ENCODE data around the gene EPYC. TPM values are rescaled to one million over a fixed set of nuclear protein-coding genes. Genes with fewer than 3 reads are reported as not detected.

The EPYC gene
- total and polyA plus RNA-seq, 10 of the 15 experiments (the other 5 are each of a cell fraction or from before 2014, with no cell fraction given), result not detected

GRCh38 chr12:91044586-91044985 is 39.8 kb upstream of the EPYC start (continued):
- TF ChIP-seq USF2 (IDR thresholded peaks at IDR 0.05; ENCODE audit: borderline replicate concordance, low read depth, low read length) (no peak), RAD51 (IDR thresholded peaks at IDR 0.05) (no peak), E2F4 (IDR thresholded peaks at IDR 0.05; ENCODE audit: low read depth, low read length) (no peak)

- no peak overlapping the region for H3K9ac ChIP-seq (ENCODE audit: control insufficient read depth, insufficient read depth, low read length)
- BruUV-seq (replicated peaks), result no TSS peak
- ATAC-seq (no peak), FAIRE-seq (no peak), DNase-seq (ENCODE audit: low read depth, low spot score) (no peak)
- in situ Hi-C loops (cut with MboI), result no loop called here
- no peak overlapping the region for H3K4me3 ChIP-seq
- RAD21 ChIA-PET (ENCODE audit: unreplicated experiment), result no interaction called here
- no peaks in the 10 kb centered on the region for H3K79me2 ChIP-seq (ENCODE audit: control insufficient read depth, insufficient read depth, low read length)
- no peaks in the 10 kb centered on the region; a peak in 1 of 4 replicates for H3K27me3 ChIP-seq (replicated peaks in 1 of 2; ENCODE audit: control insufficient read depth in 2 of 2, insufficient read depth in 2 of 2, low read length in 1 of 2)
- CTCF ChIA-PET, result no interaction called here
- POLR2A ChIA-PET, result no interaction called here
- intact Hi-C loops (cut with micrococcal nuclease; ENCODE audit: unreplicated experiment), result no loop called here
- 12% methylated on average over 4 of the region's 4 CpGs for WGBS (ENCODE audit: insufficient coverage, insufficient replicate concordance, low lambda C conversion rate, missing lambda C conversion rate)
- H3K4me2 ChIP-seq (ENCODE audit: control insufficient read depth, insufficient read depth), result no peak overlapping the region
- no peak overlapping the region for H3K27ac ChIP-seq (ENCODE audit: control insufficient read depth, insufficient read depth)
- no peak for TF ChIP-seq SREBF1 (IDR thresholded peaks at IDR 0.05; ENCODE audit: low read length)
- TF ChIP-seq BRCA1 (IDR thresholded peaks at IDR 0.05; ENCODE audit: low read depth, low read length), result no peak
- TF ChIP-seq, protein P1, sequence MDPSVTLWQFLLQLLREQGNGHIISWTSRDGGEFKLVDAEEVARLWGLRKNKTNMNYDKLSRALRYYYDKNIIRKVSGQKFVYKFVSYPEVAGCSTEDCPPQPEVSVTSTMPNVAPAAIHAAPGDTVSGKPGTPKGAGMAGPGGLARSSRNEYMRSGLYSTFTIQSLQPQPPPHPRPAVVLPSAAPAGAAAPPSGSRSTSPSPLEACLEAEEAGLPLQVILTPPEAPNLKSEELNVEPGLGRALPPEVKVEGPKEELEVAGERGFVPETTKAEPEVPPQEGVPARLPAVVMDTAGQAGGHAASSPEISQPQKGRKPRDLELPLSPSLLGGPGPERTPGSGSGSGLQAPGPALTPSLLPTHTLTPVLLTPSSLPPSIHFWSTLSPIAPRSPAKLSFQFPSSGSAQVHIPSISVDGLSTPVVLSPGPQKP (IDR thresholded peaks at IDR 0.05; ENCODE audit: low read depth, low read length), result no peak
- no peak for TF ChIP-seq SPI1 (IDR thresholded peaks at IDR 0.05; ENCODE audit: borderline replicate concordance, insufficient read depth, low read depth, low read length)
- no peak for TF ChIP-seq MEF2A (IDR thresholded peaks at IDR 0.05; ENCODE audit: insufficient read depth, low read depth, low read length)
- TF ChIP-seq, protein P2, sequence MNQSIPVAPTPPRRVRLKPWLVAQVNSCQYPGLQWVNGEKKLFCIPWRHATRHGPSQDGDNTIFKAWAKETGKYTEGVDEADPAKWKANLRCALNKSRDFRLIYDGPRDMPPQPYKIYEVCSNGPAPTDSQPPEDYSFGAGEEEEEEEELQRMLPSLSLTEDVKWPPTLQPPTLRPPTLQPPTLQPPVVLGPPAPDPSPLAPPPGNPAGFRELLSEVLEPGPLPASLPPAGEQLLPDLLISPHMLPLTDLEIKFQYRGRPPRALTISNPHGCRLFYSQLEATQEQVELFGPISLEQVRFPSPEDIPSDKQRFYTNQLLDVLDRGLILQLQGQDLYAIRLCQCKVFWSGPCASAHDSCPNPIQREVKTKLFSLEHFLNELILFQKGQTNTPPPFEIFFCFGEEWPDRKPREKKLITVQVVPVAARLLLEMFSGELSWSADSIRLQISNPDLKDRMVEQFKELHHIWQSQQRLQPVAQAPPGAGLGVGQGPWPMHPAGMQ (IDR thresholded peaks at IDR 0.05; ENCODE audit: borderline replicate concordance), result no peak
- no peak for TF ChIP-seq NR2C2 (IDR thresholded peaks at IDR 0.05; ENCODE audit: borderline replicate concordance, control insufficient read depth, insufficient read length, low read depth)
- TF ChIP-seq, protein P3, sequence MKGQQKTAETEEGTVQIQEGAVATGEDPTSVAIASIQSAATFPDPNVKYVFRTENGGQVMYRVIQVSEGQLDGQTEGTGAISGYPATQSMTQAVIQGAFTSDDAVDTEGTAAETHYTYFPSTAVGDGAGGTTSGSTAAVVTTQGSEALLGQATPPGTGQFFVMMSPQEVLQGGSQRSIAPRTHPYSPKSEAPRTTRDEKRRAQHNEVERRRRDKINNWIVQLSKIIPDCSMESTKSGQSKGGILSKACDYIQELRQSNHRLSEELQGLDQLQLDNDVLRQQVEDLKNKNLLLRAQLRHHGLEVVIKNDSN (IDR thresholded peaks at IDR 0.05; ENCODE audit: borderline replicate concordance, extremely low read length, insufficient read depth, low read depth, low read length), result no peak
- TF ChIP-seq JUND (IDR thresholded peaks at IDR 0.05; ENCODE audit: low read depth, low read length), result no peak
- no peak for TF ChIP-seq ZNF24 (IDR thresholded peaks at IDR 0.05)
- TF ChIP-seq ATF7 (IDR thresholded peaks at IDR 0.05; ENCODE audit: low read depth), result no peak
- no peaks in the 10 kb centered on the region for H3K9me3 ChIP-seq (replicated peaks; ENCODE audit: control insufficient read depth, insufficient read depth, low read length)
- H2AFZ ChIP-seq (ENCODE audit: control insufficient read depth, low read depth, low read length), result no peak overlapping the region
- H3K4me1 ChIP-seq (ENCODE audit: control insufficient read depth, insufficient read depth, low read length), result no peaks in the 10 kb centered on the region
- H4K20me1 ChIP-seq (ENCODE audit: control insufficient read depth, insufficient read depth), result no peaks in the 10 kb centered on the region
- SMC1A ChIA-PET (ENCODE audit: uncharacterized antibody, unreplicated experiment), result interaction anchor here (0.7 kb wide), 1 partner anchor 173 kb away, joined by 3 read pairs; no protein-coding TSS in a partner anchor
- no peaks in the 10 kb centered on the region for H3K36me3 ChIP-seq (ENCODE audit: control insufficient read depth in 2 of 2, insufficient read depth in 2 of 2, low read length in 1 of 2)
Measured at GRCh38 chr12:91043408-91043807, 38.6 kb upstream of the EPYC start.
